Measurements from ENCODE around the gene ARID3A. TPM values are rescaled to one million over a fixed set of nuclear protein-coding genes. Genes with fewer than 3 reads are reported as not detected.

The ARID3A gene
- total RNA-seq, 4 donors from 2014 or later, result 1.3 to 22.0 (median 3.8) TPM

DNA sequence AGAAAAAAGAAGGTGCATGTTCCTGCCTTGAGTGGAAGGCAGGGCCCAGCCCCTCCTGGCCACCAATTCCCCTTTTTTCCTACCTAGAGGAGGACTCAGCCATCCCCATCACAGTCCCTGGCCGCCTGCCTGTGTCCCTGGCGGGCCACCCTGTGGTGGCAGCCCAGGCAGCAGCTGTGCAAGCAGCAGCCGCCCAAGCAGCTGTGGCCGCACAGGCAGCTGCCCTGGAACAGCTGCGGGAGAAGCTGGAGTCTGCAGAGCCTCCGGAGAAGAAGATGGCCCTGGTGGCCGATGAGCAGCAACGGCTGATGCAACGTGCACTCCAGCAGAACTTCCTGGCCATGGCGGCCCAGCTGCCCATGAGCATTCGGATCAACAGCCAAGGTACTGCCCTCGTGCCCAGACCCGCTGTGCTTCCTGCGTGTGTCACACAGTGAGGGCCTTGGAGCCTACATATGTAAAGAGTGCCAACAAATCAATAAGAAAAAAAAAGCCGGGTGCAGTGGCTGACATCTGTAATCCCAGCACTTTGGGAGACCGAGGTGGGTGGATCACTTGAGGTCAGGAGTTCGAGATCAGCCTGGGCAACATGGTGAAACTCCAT is 40.8 kb downstream of the ARID3A start:
- H3K4me1 ChIP-seq, result no peaks in the 10 kb centered on the region
- no peaks in the 10 kb centered on the region for H3K36me3 ChIP-seq
- intact Hi-C loops (cut with DNase I; ENCODE audit: low total_unique reads), result no loop called here
- H3K4me3 ChIP-seq, result no peak overlapping the region
- H3K27me3 ChIP-seq, result no peaks in the 10 kb centered on the region
- DNase-seq, result no peak
- H3K9me3 ChIP-seq, result peaks cover 0 to 7% of the 10 kb centered on the region in 2 donors
- TF ChIP-seq POLR2A (IDR thresholded peaks at IDR 0.05), result no peak
- TF ChIP-seq, protein P1, sequence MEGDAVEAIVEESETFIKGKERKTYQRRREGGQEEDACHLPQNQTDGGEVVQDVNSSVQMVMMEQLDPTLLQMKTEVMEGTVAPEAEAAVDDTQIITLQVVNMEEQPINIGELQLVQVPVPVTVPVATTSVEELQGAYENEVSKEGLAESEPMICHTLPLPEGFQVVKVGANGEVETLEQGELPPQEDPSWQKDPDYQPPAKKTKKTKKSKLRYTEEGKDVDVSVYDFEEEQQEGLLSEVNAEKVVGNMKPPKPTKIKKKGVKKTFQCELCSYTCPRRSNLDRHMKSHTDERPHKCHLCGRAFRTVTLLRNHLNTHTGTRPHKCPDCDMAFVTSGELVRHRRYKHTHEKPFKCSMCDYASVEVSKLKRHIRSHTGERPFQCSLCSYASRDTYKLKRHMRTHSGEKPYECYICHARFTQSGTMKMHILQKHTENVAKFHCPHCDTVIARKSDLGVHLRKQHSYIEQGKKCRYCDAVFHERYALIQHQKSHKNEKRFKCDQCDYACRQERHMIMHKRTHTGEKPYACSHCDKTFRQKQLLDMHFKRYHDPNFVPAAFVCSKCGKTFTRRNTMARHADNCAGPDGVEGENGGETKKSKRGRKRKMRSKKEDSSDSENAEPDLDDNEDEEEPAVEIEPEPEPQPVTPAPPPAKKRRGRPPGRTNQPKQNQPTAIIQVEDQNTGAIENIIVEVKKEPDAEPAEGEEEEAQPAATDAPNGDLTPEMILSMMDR (IDR thresholded peaks at IDR 0.05), result no peak
- H3K27ac ChIP-seq, result no peak overlapping the region

DNA sequence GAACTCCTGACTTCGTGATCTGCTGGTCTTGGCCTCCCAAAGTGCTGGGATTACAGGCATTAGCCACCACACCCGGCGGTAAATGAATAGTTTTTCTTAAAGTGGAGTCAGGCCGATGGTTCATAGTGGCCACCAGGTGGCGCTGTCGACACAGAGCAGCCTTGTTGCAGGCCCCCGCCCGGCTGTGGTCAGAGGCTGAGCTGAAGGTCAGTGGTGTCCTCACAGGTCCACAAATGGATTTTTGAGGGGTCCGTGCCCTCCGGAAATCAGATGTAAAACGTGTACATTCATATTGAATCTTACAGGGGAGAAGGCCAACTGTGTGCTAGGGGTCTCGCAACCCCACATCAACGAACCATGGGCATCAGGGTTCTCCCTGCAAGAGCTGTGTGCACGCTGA is 44.9 kb downstream of the ARID3A start:
- H3K4me3 ChIP-seq, result no peak overlapping the region
- H3K9me3 ChIP-seq, result peaks cover 0 to 7% of the 10 kb centered on the region in 2 donors
- H3K27ac ChIP-seq, result no peak overlapping the region
- no peaks in the 10 kb centered on the region for H3K27me3 ChIP-seq
- intact Hi-C loops (cut with DNase I; ENCODE audit: low total_unique reads), result no loop called here
- TF ChIP-seq, protein P1 (IDR thresholded peaks at IDR 0.05), result peak in 2 of 4 experiments; percentile 3 to 33
- no peak for TF ChIP-seq POLR2A (IDR thresholded peaks at IDR 0.05)
- no peaks in the 10 kb centered on the region for H3K4me1 ChIP-seq
- DNase-seq, result no peak
- no peaks in the 10 kb centered on the region for H3K36me3 ChIP-seq

DNA sequence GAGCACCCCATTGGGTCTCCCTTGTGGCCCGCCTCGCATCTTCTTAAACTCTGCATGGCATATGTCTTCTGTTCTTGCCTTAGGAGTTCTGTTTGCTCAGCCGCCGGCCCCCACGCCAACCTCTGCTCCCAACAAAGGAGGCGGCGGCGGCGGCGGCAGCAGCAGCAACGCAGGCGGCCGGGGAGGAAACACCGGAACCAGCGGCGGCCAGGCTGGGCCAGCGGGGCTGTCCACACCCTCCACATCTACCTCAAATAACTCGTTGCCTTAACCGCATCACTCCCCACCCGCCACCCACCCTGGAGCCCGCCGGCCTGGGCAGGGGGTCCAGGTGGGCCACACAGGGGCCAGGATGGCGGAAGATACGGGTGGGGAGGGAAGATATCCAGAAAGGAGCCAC is 46.0 kb downstream of the ARID3A start:
- intact Hi-C loops (cut with DNase I; ENCODE audit: low total_unique reads), result no loop called here
- H3K36me3 ChIP-seq, result no peaks in the 10 kb centered on the region
- H3K27ac ChIP-seq, result no peak overlapping the region
- DNase-seq, result no peak
- H3K4me1 ChIP-seq, result no peaks in the 10 kb centered on the region
- H3K4me3 ChIP-seq, result no peak overlapping the region
- no peak for TF ChIP-seq POLR2A (IDR thresholded peaks at IDR 0.05)
- TF ChIP-seq, protein P1 (IDR thresholded peaks at IDR 0.05), result no peak
- H3K9me3 ChIP-seq, result peaks cover 0 to 7% of the 10 kb centered on the region in 2 donors
- no peaks in the 10 kb centered on the region for H3K27me3 ChIP-seq

DNA sequence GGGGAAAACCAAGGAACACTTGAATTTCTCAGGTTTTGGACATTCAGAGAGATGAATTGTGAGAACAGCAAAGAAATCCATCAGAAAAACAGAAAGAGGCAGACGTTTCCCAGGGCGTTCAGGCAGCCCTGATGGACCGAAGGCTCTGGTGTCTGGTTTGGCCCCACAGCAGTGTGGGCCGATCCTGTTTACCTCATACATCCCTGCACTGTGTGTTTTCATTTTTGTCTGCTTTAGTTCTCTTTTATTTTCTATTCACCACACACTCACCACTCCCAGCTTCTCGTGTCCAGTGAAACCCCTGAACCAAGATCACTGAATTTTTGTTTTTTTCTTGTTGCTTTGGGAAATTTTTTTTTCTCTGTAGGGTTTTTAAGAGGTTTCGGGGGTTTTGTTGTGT is 46.4 kb downstream of the ARID3A start:
- no peak for DNase-seq
- peaks cover 0 to 7% of the 10 kb centered on the region in 2 donors for H3K9me3 ChIP-seq
- intact Hi-C loops (cut with DNase I; ENCODE audit: low total_unique reads), result no loop called here
- H3K4me3 ChIP-seq, result no peak overlapping the region
- H3K36me3 ChIP-seq, result no peaks in the 10 kb centered on the region
- TF ChIP-seq, protein P1 (IDR thresholded peaks at IDR 0.05), result no peak
- no peak for TF ChIP-seq POLR2A (IDR thresholded peaks at IDR 0.05)
- H3K27ac ChIP-seq, result no peak overlapping the region
- H3K27me3 ChIP-seq, result no peaks in the 10 kb centered on the region
- H3K4me1 ChIP-seq, result no peaks in the 10 kb centered on the region

DNA sequence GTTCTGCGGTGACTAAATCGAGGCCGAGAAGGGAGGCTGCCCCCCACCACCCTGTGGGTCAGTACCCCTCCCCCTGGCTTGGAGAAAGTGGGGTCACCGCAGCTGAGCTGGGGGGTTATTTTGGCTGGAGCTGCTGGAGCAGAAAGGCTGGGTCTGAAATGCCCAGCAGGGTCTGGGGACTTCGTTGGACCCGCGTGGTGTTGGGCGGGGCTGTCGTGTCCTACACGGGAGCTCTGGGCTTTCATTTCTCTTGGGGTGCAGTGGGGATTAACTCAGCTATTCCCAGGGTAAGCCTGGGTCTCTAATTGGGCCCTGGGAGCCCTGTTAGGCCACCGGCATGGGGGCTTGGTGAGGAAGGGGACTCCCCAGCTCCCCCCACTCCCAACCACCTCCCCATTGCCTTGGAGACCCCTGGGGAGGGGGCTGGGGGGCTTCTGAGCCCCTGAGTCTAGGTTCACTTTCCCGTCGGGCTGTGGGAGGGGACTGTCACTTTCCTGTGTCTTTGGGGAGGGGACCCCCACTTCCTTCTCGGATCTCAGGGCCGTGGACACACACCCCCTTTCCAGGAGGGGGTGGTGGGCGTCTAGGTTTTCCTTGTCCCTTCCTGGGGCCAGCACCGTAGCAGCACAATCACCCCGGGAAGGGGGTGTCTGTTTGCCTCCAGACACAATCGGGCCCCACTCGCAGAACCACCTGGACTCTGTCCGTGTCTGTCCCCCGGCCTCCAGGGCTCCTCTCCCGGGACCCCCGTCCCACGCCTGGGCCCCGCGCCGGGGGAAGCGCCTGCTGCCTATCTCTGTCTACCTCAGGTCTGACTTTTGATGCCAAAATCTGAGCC is 48.1 kb downstream of the ARID3A start:
- intact Hi-C loops (cut with DNase I; ENCODE audit: low total_unique reads), result no loop called here

More for the DNA sequence above, 48.1 kb downstream of the ARID3A start:
- Histone ChIP-seq H3K27ac (no peak overlapping the region), H3K9me3 (peaks cover 0 to 7% of the 10 kb centered on the region in 2 donors), H3K4me3 (no peak overlapping the region), H3K36me3 (no peaks in the 10 kb centered on the region), H3K4me1 (no peaks in the 10 kb centered on the region), H3K27me3 (no peaks in the 10 kb centered on the region)
- TF ChIP-seq, protein P1 (IDR thresholded peaks at IDR 0.05), result no peak
- TF ChIP-seq POLR2A (IDR thresholded peaks at IDR 0.05), result no peak
- no peak for DNase-seq

Data from uterus (tissue), 4 donors.